Liver (tissue), 9 donors: ENCODE measurements around the gene NSG1. TPM values are rescaled to one million over a fixed set of nuclear protein-coding genes. Genes with fewer than 3 reads are reported as not detected.

ENCODE experiments used
- DNase-seq: peaks from one replicate; pipeline ENCODE4 v3.0.0-alpha.2; 2017; ENCODE audit warnings: low spot score
- H3K27ac ChIP-seq, 2 donors: one replicate each; pipeline ENCODE4 v1.7.0; 2013; ENCODE audit warnings: inconsistent platforms in 2 of 2, low read length in 2 of 2, control low read depth in 1 of 2, low read depth in 1 of 2, mild to moderate bottlenecking in 1 of 2
- H3K27me3 ChIP-seq, 4 donors: one replicate each; pipeline versions ENCODE4 v1.6.1 to v1.7.0; 2013; ENCODE audit warnings: low read length in 3 of 4, inconsistent platforms in 1 of 4, mild to moderate bottlenecking in 1 of 4, moderate library complexity in 1 of 4; ENCODE audit not compliant: control insufficient read depth in 4 of 4, insufficient read depth in 4 of 4
- H3K36me3 ChIP-seq, 4 donors: one replicate each; pipeline versions ENCODE4 v1.6.1 to v1.7.0; 2013; ENCODE audit warnings: low read length in 3 of 4, mild to moderate bottlenecking in 3 of 4, low read depth in 1 of 4, moderate library complexity in 1 of 4; ENCODE audit not compliant: control insufficient read depth in 4 of 4, insufficient read depth in 3 of 4
- H3K4me1 ChIP-seq, 4 donors: one replicate each; pipeline versions ENCODE4 v1.6.1 to v1.7.0; 2013; ENCODE audit warnings: low read length in 3 of 4, mild to moderate bottlenecking in 3 of 4, moderate library complexity in 1 of 4; ENCODE audit not compliant: control insufficient read depth in 4 of 4, insufficient read depth in 4 of 4
- H3K4me3 ChIP-seq, 3 donors: one replicate each; pipeline versions ENCODE4 v1.6.1 to v1.7.0; 2013; ENCODE audit warnings: low read length in 3 of 3, control low read depth in 1 of 3, low read depth in 1 of 3, mild to moderate bottlenecking in 1 of 3
- H3K9ac ChIP-seq, 2 donors: one replicate each; pipeline ENCODE4 v1.7.0; 2013; ENCODE audit warnings: low read length in 2 of 2, mild to moderate bottlenecking in 2 of 2, moderate library complexity in 2 of 2, control low read depth in 1 of 2, low read depth in 1 of 2
- H3K9me3 ChIP-seq, 4 donors: one replicate each; pipeline versions ENCODE4 v1.6.1 to v1.7.0; 2013; ENCODE audit warnings: low read length in 3 of 4; ENCODE audit not compliant: control insufficient read depth in 4 of 4
- EGR1 ChIP-seq, 2 donors: IDR thresholded peaks; 2 replicates each; pipeline ENCODE4 v1.6.1; 2016 to 2018; ENCODE audit warnings: antibody characterized with exemption in 2 of 2, low read depth in 2 of 2
- FOXA1 ChIP-seq: IDR thresholded peaks from 2 replicates; pipeline ENCODE4 v1.6.1; 2016; ENCODE audit warnings: antibody characterized with exemption
- FOXA2 ChIP-seq: IDR thresholded peaks from 2 replicates; pipeline ENCODE4 v1.6.1; 2016; ENCODE audit warnings: antibody characterized with exemption
- GABPA ChIP-seq, 2 donors: IDR thresholded peaks in 1 of 2; conservative IDR thresholded peaks in 1 of 2; 2 replicates each; pipeline ENCODE4 v1.6.1; 2016; ENCODE audit warnings: antibody characterized with exemption in 2 of 2, mild to moderate bottlenecking in 1 of 2, moderate library complexity in 1 of 2
- HNF4A ChIP-seq, 2 donors: conservative IDR thresholded peaks; 2 replicates each; pipeline ENCODE4 v1.6.1; 2016; ENCODE audit warnings: antibody characterized with exemption in 2 of 2, mild to moderate bottlenecking in 2 of 2
- HNF4G ChIP-seq: IDR thresholded peaks from 2 replicates; pipeline ENCODE4 v1.6.1; 2016; ENCODE audit warnings: antibody characterized with exemption
- RAD21 ChIP-seq, 2 donors: IDR thresholded peaks; 2 replicates each; pipeline ENCODE4 v1.6.1; 2016; ENCODE audit warnings: antibody characterized with exemption in 2 of 2, mild to moderate bottlenecking in 2 of 2
- REST ChIP-seq: IDR thresholded peaks from 2 replicates; pipeline ENCODE4 v1.6.1; 2016; ENCODE audit warnings: antibody characterized with exemption, mild to moderate bottlenecking
- RXRA ChIP-seq, 2 donors: IDR thresholded peaks; 2 replicates each; pipeline ENCODE4 v1.6.1; 2017 to 2018; ENCODE audit warnings: antibody characterized with exemption in 2 of 2, mild to moderate bottlenecking in 1 of 2
- TAF1 ChIP-seq: conservative IDR thresholded peaks from 2 replicates; pipeline ENCODE4 v1.6.1; 2016; ENCODE audit warnings: antibody characterized with exemption, mild to moderate bottlenecking
- YY1 ChIP-seq: IDR thresholded peaks from 2 replicates; pipeline ENCODE4 v1.6.1; 2016; ENCODE audit warnings: antibody characterized with exemption, mild to moderate bottlenecking
- ZBTB33 ChIP-seq: IDR thresholded peaks from 2 replicates; pipeline ENCODE4 v1.6.1; 2016; ENCODE audit warnings: antibody characterized with exemption
- WGBS: extraction: QIAGEN DNeasy Blood & Tissue Kit; methylation state at CpG from one replicate; pipeline ENCODE4 v1.1.7; 2013; 5-methylcytosine and 5-hydroxymethylcytosine counted together
- polyA plus RNA-seq, 2 donors: library from polyadenylated mRNA; stranded (reverse) in 1 of 2; unstranded in 1 of 2; fragments of 200-250 nt in 1 of 2; fragments of >200 nt in 1 of 2; fragmentation: Nextera tagmentation in 1 of 2; extraction: Ambion mirVana in 1 of 2; gene quantifications; one replicate each; pipeline versions ENCODE4 v1.2.1 to v1.2.3, GENCODE V29; 2013 to 2015
- total RNA-seq, 2 donors: library from RNA; depleted of rRNA; stranded (reverse); fragments of >200 nt; gene quantifications; one replicate each; pipeline ENCODE4 v1.2.3, GENCODE V29; 2014
- TF ChIP-seq, protein P1 (sequence below): IDR thresholded peaks from 2 replicates; pipeline ENCODE4 v1.6.1; 2016; ENCODE audit warnings: antibody characterized with exemption
- donor health status: healthy.
- donor health status: healthy.
- donor health status: healthy.
- donor health status: healthy.
- donor health status: healthy.

Gene NSG1
- total and polyA plus RNA-seq, 4 donors: under 0.01 to 0.33 (median 0.13) TPM

GRCh38 chr4:4364486-4365208 is 22.3 kb upstream of the NSG1 start:
- no peak for DNase-seq
- H3K36me3 ChIP-seq: no peaks in the 10 kb centered on the region
- TF ChIP-seq, protein P1, sequence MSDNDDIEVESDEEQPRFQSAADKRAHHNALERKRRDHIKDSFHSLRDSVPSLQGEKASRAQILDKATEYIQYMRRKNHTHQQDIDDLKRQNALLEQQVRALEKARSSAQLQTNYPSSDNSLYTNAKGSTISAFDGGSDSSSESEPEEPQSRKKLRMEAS: no peak
- TF ChIP-seq HNF4A (conservative IDR thresholded peaks at IDR 0.05): no peak
- no peak for TF ChIP-seq YY1
- 75% methylated on average over 9 of the region's 9 CpGs for WGBS
- H3K27me3 ChIP-seq: no peaks in the 10 kb centered on the region
- H3K4me3 ChIP-seq: no peak overlapping the region
- H3K4me1 ChIP-seq: no peaks in the 10 kb centered on the region
- no peak overlapping the region for H3K9ac ChIP-seq
- H3K27ac ChIP-seq: no peak overlapping the region
- no peaks in the 10 kb centered on the region for H3K9me3 ChIP-seq

DNA sequence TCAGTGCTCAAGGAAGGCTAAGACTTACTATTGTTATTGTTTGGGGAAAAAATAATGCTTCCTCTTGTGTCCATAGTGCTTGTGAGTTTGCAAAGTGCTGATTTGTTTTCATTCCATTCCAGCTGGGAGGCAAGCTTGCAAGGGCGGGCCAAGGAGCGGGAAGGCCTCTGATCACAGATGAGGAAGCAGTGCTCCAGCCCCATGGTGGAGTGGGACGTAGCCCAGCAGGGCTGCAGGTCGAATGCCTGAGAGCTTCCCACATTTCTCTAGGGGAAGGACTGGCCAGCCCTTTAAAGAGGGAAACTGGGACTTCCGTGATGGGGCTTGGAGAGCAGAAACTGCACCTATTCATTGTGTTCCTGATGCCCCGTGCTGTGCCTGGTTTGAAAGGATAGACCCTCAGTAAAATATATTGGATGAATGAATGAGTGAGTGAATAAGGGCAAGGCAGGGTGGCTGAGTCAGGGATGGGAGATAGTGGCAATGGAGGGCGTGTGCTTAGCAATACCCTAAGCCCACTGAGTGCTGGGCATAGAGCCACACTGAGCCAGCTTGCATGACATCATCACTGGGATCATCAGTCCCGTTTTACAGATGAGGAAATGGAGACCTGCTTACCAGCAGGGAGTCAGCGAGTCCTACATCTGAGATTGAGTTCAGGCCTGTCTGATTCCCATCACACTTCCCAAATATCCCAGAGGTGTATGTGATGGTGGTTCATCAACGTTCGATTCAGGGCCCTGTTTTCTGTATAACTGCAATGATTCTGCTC is 17.9 kb upstream of the NSG1 start:
- no peak for DNase-seq
- TF ChIP-seq TAF1 (no peak), RAD21 (IDR thresholded peaks at IDR 0.05) (no peak), RXRA (IDR thresholded peaks at IDR 0.05) (no peak), HNF4A (conservative IDR thresholded peaks at IDR 0.05) (no peak), EGR1 (IDR thresholded peaks at IDR 0.05; ENCODE audit: low read depth in 2 of 2) (no peak), FOXA1 (no peak), GABPA (IDR thresholded peaks at IDR 0.05 in 1 of 2, conservative IDR thresholded peaks at IDR 0.05 in 1 of 2) (no peak), FOXA2 (no peak), ZBTB33 (no peak), REST (no peak), HNF4G (no peak)
- no peak overlapping the region for H3K9ac ChIP-seq
- H3K36me3 ChIP-seq: no peaks in the 10 kb centered on the region
- no peak overlapping the region for H3K27ac ChIP-seq
- WGBS: 77% methylated on average over 11 of the region's 11 CpGs
- H3K4me1 ChIP-seq: no peaks in the 10 kb centered on the region
- no peaks in the 10 kb centered on the region for H3K27me3 ChIP-seq
- H3K9me3 ChIP-seq: no peaks in the 10 kb centered on the region
- no peak overlapping the region for H3K4me3 ChIP-seq
